Stomach (tissue), 9 donors: ENCODE results near the gene SLC45A2. TPM values are rescaled to one million over a fixed set of nuclear protein-coding genes. Genes with fewer than 3 reads are reported as not detected.

ENCODE experiments used
- DNase-seq, 2 donors: peaks; one replicate each; pipeline versions ENCODE4 v3.0.0 to v3.0.0-alpha.2; 2013 to 2019
- H3K27ac ChIP-seq, 5 donors: fragments of 200-600 bp in 4 of 5; sonication (generic) in 4 of 5; one replicate each; pipeline ENCODE4 v1.5.1; 2013 to 2019; ENCODE audit warnings: mild to moderate bottlenecking in 1 of 5, moderate library complexity in 1 of 5
- H3K27me3 ChIP-seq, 3 donors: fragments of 200-600 bp; sonication (generic); one replicate each; pipeline ENCODE4 v1.5.1; 2017 to 2019; ENCODE audit warnings: mixed run types in 1 of 3
- H3K36me3 ChIP-seq, 4 donors: fragments of 200-600 bp; sonication (generic); 1 replicate in 3 of 4; 2 replicates in 1 of 4; pipeline ENCODE4 v1.5.1; 2016 to 2019
- H3K4me1 ChIP-seq, 4 donors: fragments of 200-600 bp; sonication (generic); one replicate each; pipeline ENCODE4 v1.5.1; 2016 to 2019
- H3K4me3 ChIP-seq, 4 donors: fragments of 200-600 bp; sonication (generic) in 3 of 4; one replicate each; pipeline ENCODE4 v1.5.1; 2016 to 2019; ENCODE audit warnings: mild to moderate bottlenecking in 1 of 4
- H3K9me3 ChIP-seq, 4 donors: fragments of 200-600 bp; sonication (generic); one replicate each; pipeline ENCODE4 v1.5.1; 2016 to 2019
- CTCF ChIP-seq, 7 experiments: fragments of 450-650 bp in 4 of 7; fragments of 200-600 bp in 3 of 7; sonication (generic) in 3 of 7; IDR thresholded peaks; one replicate each; pipeline ENCODE4 v1.5.1; 2016 to 2019; ENCODE audit warnings: antibody characterized with exemption in 7 of 7, control low read depth in 2 of 7, mild to moderate bottlenecking in 1 of 7
- EP300 ChIP-seq: sonication (generic); formaldehyde crosslinking; IDR thresholded peaks from one replicate; pipeline ENCODE4 v1.6.1; 2017; ENCODE audit warnings: antibody characterized with exemption
- POLR2A ChIP-seq, 4 donors: fragments of 450-650 bp; IDR thresholded peaks; one replicate each; pipeline ENCODE4 v1.6.1; 2016; ENCODE audit warnings: antibody characterized with exemption in 4 of 4, control low read depth in 2 of 4, mild to moderate bottlenecking in 1 of 4, moderate library complexity in 1 of 4
- POLR2AphosphoS5 ChIP-seq, 3 donors: sonication (generic); formaldehyde crosslinking; IDR thresholded peaks; one replicate each; pipeline ENCODE4 v1.6.1; 2016; ENCODE audit warnings: antibody characterized with exemption in 3 of 3
- WGBS, 5 donors: extraction: QIAGEN DNeasy Blood & Tissue Kit in 3 of 5; methylation state at CpG; one replicate each; pipeline versions ENCODE4 v1.1.5 to v1.1.7; 2013 to 2018; 5-methylcytosine and 5-hydroxymethylcytosine counted together
- intact Hi-C: fragments of 100-400 bp; cut with DNase I; formaldehyde crosslinking; loops from one replicate; pipeline ENCODE4 v1.15.1; 2023; ENCODE audit warnings: low total_unique reads
- polyA plus RNA-seq, 3 donors: library from polyadenylated mRNA; stranded (reverse); fragments of 200-250 nt; gene quantifications; one replicate each; pipeline ENCODE4 v1.2.3, GENCODE V29; 2013
- total RNA-seq, 5 donors: library from RNA; depleted of rRNA; stranded (reverse); fragments of >200 nt; gene quantifications; one replicate each; pipeline versions ENCODE4 v1.1.0 to v1.2.3, GENCODE V29; 2014 to 2016
- donor health status: healthy with polysubstance abuse.
- donor health status: Bipolar disorder and iron deficiency.
- donor health status: healthy.

SLC45A2 gene
- total and polyA plus RNA-seq, 8 donors: 0.19 to 0.46 (median 0.20) TPM; not detected in 5

- Histone ChIP-seq H3K36me3 (peaks cover 0 to 9% (median 4%) of the 10 kb centered on the region in 4 donors), H3K27me3 (no peaks in the 10 kb centered on the region), H3K4me3 (no peak overlapping the region), H3K4me1 (peaks cover 0 to 8% (median 3%) of the 10 kb centered on the region in 4 donors), H3K9me3 (no peaks in the 10 kb centered on the region), H3K27ac (no peak overlapping the region)
- no peak for DNase-seq
- intact Hi-C loops: no loop called here
- WGBS, 5 donors: 89 to 96% (median 93%) methylated on average over 4 of the region's 4 CpGs
- no peak for TF ChIP-seq POLR2A (IDR thresholded peaks at IDR 0.05)
- TF ChIP-seq CTCF (IDR thresholded peaks at IDR 0.05): no peak
- TF ChIP-seq EP300: no peak
- TF ChIP-seq POLR2AphosphoS5 (IDR thresholded peaks at IDR 0.05): no peak
These were observed 30.8 kb upstream of the SLC45A2 start for GRCh38 chr5:34015120-34015822.

GRCh38 chr5:34014626-34015025, 30.1 kb upstream of the SLC45A2 start:
- no peaks in the 10 kb centered on the region for H3K9me3 ChIP-seq
- 84 to 100% (median 90%) methylated on average over 2 of the region's 2 CpGs for WGBS, 5 donors
- no peak overlapping the region for H3K4me3 ChIP-seq
- H3K27ac ChIP-seq: no peak overlapping the region
- peaks cover 0 to 14% (median 4%) of the 10 kb centered on the region in 4 donors for H3K4me1 ChIP-seq
- peaks cover 0 to 6% (median under 1%) of the 10 kb centered on the region in 4 donors for H3K36me3 ChIP-seq
- no peak for DNase-seq
- intact Hi-C loops: no loop called here
- TF ChIP-seq EP300: no peak
- TF ChIP-seq POLR2A (IDR thresholded peaks at IDR 0.05): no peak
- no peak for TF ChIP-seq POLR2AphosphoS5 (IDR thresholded peaks at IDR 0.05)
- no peak for TF ChIP-seq CTCF (IDR thresholded peaks at IDR 0.05)
- no peaks in the 10 kb centered on the region for H3K27me3 ChIP-seq

GRCh38 chr5:34013547-34013946, 29.1 kb upstream of the SLC45A2 start:
- Histone ChIP-seq H3K4me3 (no peak overlapping the region), H3K4me1 (peaks cover 0 to 25% (median 10%) of the 10 kb centered on the region in 4 donors), H3K27ac (no peak overlapping the region), H3K27me3 (no peaks in the 10 kb centered on the region), H3K36me3 (no peaks in the 10 kb centered on the region), H3K9me3 (no peaks in the 10 kb centered on the region)
- DNase-seq: no peak
- 85 to 97% (median 91%) methylated on average over 3 of the region's 3 CpGs for WGBS, 5 donors
- intact Hi-C loops: no loop called here
- no peak for TF ChIP-seq CTCF (IDR thresholded peaks at IDR 0.05)
- TF ChIP-seq EP300: no peak
- no peak for TF ChIP-seq POLR2AphosphoS5 (IDR thresholded peaks at IDR 0.05)
- no peak for TF ChIP-seq POLR2A (IDR thresholded peaks at IDR 0.05)

- Histone ChIP-seq H3K36me3 (no peaks in the 10 kb centered on the region), H3K4me3 (no peak overlapping the region), H3K9me3 (no peaks in the 10 kb centered on the region), H3K27me3 (no peaks in the 10 kb centered on the region), H3K4me1 (peaks cover 0 to 25% (median 10%) of the 10 kb centered on the region in 4 donors), H3K27ac (no peak overlapping the region)
- DNase-seq: peak in 1 of 2 donors; percentile 44
- intact Hi-C loops: no loop called here
- TF ChIP-seq EP300 (no peak), CTCF (IDR thresholded peaks at IDR 0.05) (no peak), POLR2A (IDR thresholded peaks at IDR 0.05) (no peak), POLR2AphosphoS5 (IDR thresholded peaks at IDR 0.05) (no peak)
These were observed 28.3 kb upstream of the SLC45A2 start for GRCh38 chr5:34012791-34013190.
